Measurements from ENCODE around the gene SPP2.

Gene SPP2

GRCh38 chr2:234050455-234051135 lies at the start of gene SPP2:
TSS of gene SPP2 (plus strand) at chr2:234050702. CDS start at chr2:234050787, 85 bp downstream.
- Histone ChIP-seq H3K27me3 (ENCODE audit: low read depth) (no peaks in the 10 kb centered on the region), H3K36me3 (replicated peaks) (no peaks in the 10 kb centered on the region), H3K4me1 (no peaks in the 10 kb centered on the region), H3K4me3 (no peak within 1 kb of the TSS), H3K9me3 (no peaks in the 10 kb centered on the region)
- no peak for DNase-seq (ENCODE audit: low spot score in 2 of 2)
- in situ Hi-C loops (cut with MboI; ENCODE audit: low sequenced_read_pairs) = no loop called here

- in situ Hi-C loops (cut with MboI; ENCODE audit: low sequenced_read_pairs) = no loop called here
- peaks cover 14% of the 10 kb centered on the region for H3K27me3 ChIP-seq (ENCODE audit: low read depth)
- DNase-seq (ENCODE audit: low spot score in 2 of 2) = no peak
- no peaks in the 10 kb centered on the region; the same call in 1 of the 2 replicates for H3K9me3 ChIP-seq
- H3K36me3 ChIP-seq (replicated peaks) = no peaks in the 10 kb centered on the region
- no peak overlapping the region for H3K4me3 ChIP-seq
- H3K4me1 ChIP-seq = no peaks in the 10 kb centered on the region
These were observed 48.9 kb upstream of the SPP2 start for GRCh38 chr2:234001380-234002160.

GRCh38 chr2:234002281-234002680 lies 48.2 kb upstream of the SPP2 start:
- DNase-seq (ENCODE audit: low spot score in 2 of 2) = no peak
- Histone ChIP-seq H3K4me3 (no peak overlapping the region), H3K36me3 (replicated peaks) (no peaks in the 10 kb centered on the region), H3K4me1 (no peaks in the 10 kb centered on the region), H3K9me3 (no peaks in the 10 kb centered on the region; the same call in 1 of the 2 replicates), H3K27me3 (ENCODE audit: low read depth) (peaks cover 17% of the 10 kb centered on the region)
- in situ Hi-C loops (cut with MboI; ENCODE audit: low sequenced_read_pairs) = no loop called here

- Histone ChIP-seq H3K36me3 (replicated peaks) (no peaks in the 10 kb centered on the region), H3K27me3 (ENCODE audit: low read depth) (peaks cover 17% of the 10 kb centered on the region), H3K9me3 (no peaks in the 10 kb centered on the region; the same call in 1 of the 2 replicates), H3K4me1 (no peaks in the 10 kb centered on the region), H3K4me3 (no peak overlapping the region)
- in situ Hi-C loops (cut with MboI; ENCODE audit: low sequenced_read_pairs) = no loop called here
- DNase-seq (ENCODE audit: low spot score in 2 of 2) = no peak
These were observed 46.4 kb upstream of the SPP2 start for GRCh38 chr2:234003972-234004617.

GRCh38 chr2:234005126-234005525 lies 45.4 kb upstream of the SPP2 start:
- Histone ChIP-seq H3K27me3 (ENCODE audit: low read depth) (peaks cover 17% of the 10 kb centered on the region), H3K4me1 (no peaks in the 10 kb centered on the region), H3K4me3 (no peak overlapping the region), H3K36me3 (replicated peaks) (no peaks in the 10 kb centered on the region), H3K9me3 (no peaks in the 10 kb centered on the region; the same call in 1 of the 2 replicates)
- in situ Hi-C loops (cut with MboI; ENCODE audit: low sequenced_read_pairs) = no loop called here
- DNase-seq (ENCODE audit: low spot score in 2 of 2) = no peak

GRCh38 chr2:234006501-234006900 lies 44.0 kb upstream of the SPP2 start:
- no peaks in the 10 kb centered on the region; the same call in 1 of the 2 replicates for H3K9me3 ChIP-seq
- no peaks in the 10 kb centered on the region for H3K36me3 ChIP-seq (replicated peaks)
- no peaks in the 10 kb centered on the region for H3K4me1 ChIP-seq
- H3K4me3 ChIP-seq = no peak overlapping the region
- H3K27me3 ChIP-seq (ENCODE audit: low read depth) = peaks cover 17% of the 10 kb centered on the region
- no peak for DNase-seq (ENCODE audit: low spot score in 2 of 2)
- in situ Hi-C loops (cut with MboI; ENCODE audit: low sequenced_read_pairs) = no loop called here

GRCh38 chr2:234014427-234014826 lies 36.1 kb upstream of the SPP2 start:
- Histone ChIP-seq H3K4me3 (no peak overlapping the region), H3K9me3 (no peaks in the 10 kb centered on the region), H3K4me1 (no peaks in the 10 kb centered on the region), H3K27me3 (ENCODE audit: low read depth) (no peaks in the 10 kb centered on the region), H3K36me3 (replicated peaks) (no peaks in the 10 kb centered on the region)
- in situ Hi-C loops (cut with MboI; ENCODE audit: low sequenced_read_pairs) = no loop called here
- DNase-seq (ENCODE audit: low spot score in 2 of 2) = no peak

GRCh38 chr2:234015861-234016260 lies 34.6 kb upstream of the SPP2 start:
- no peaks in the 10 kb centered on the region for H3K27me3 ChIP-seq (ENCODE audit: low read depth)
- H3K9me3 ChIP-seq = no peaks in the 10 kb centered on the region
- in situ Hi-C loops (cut with MboI; ENCODE audit: low sequenced_read_pairs) = no loop called here
- no peaks in the 10 kb centered on the region for H3K4me1 ChIP-seq
- H3K4me3 ChIP-seq = no peak overlapping the region
- no peak for DNase-seq (ENCODE audit: low spot score in 2 of 2)
- no peaks in the 10 kb centered on the region for H3K36me3 ChIP-seq (replicated peaks)

GRCh38 chr2:234019896-234020295 lies 30.6 kb upstream of the SPP2 start:
- Histone ChIP-seq H3K4me1 (no peaks in the 10 kb centered on the region), H3K36me3 (replicated peaks) (no peaks in the 10 kb centered on the region), H3K9me3 (no peaks in the 10 kb centered on the region), H3K4me3 (no peak overlapping the region), H3K27me3 (ENCODE audit: low read depth) (no peaks in the 10 kb centered on the region)
- in situ Hi-C loops (cut with MboI; ENCODE audit: low sequenced_read_pairs) = no loop called here
- DNase-seq (ENCODE audit: low spot score in 2 of 2) = no peak

- Histone ChIP-seq H3K27me3 (ENCODE audit: low read depth) (no peaks in the 10 kb centered on the region), H3K4me3 (no peak overlapping the region), H3K4me1 (no peaks in the 10 kb centered on the region), H3K36me3 (replicated peaks) (no peaks in the 10 kb centered on the region), H3K9me3 (no peaks in the 10 kb centered on the region)
- no peak for DNase-seq (ENCODE audit: low spot score in 2 of 2)
- in situ Hi-C loops (cut with MboI; ENCODE audit: low sequenced_read_pairs) = no loop called here
These were observed 30.2 kb upstream of the SPP2 start for GRCh38 chr2:234020332-234020731.

GRCh38 chr2:234022424-234022823 lies 28.1 kb upstream of the SPP2 start:
- no peaks in the 10 kb centered on the region for H3K27me3 ChIP-seq (ENCODE audit: low read depth)
- H3K4me3 ChIP-seq = no peak overlapping the region
- in situ Hi-C loops (cut with MboI; ENCODE audit: low sequenced_read_pairs) = no loop called here
- H3K4me1 ChIP-seq = no peaks in the 10 kb centered on the region
- DNase-seq (ENCODE audit: low spot score in 2 of 2) = no peak
- no peaks in the 10 kb centered on the region for H3K36me3 ChIP-seq (replicated peaks)
- no peaks in the 10 kb centered on the region for H3K9me3 ChIP-seq

GRCh38 chr2:234024304-234024703 lies 26.2 kb upstream of the SPP2 start:
- in situ Hi-C loops (cut with MboI; ENCODE audit: low sequenced_read_pairs) = no loop called here
- no peaks in the 10 kb centered on the region for H3K9me3 ChIP-seq
- H3K27me3 ChIP-seq (ENCODE audit: low read depth) = no peaks in the 10 kb centered on the region
- DNase-seq (ENCODE audit: low spot score in 2 of 2) = no peak
- H3K4me1 ChIP-seq = no peaks in the 10 kb centered on the region
- H3K4me3 ChIP-seq = no peak overlapping the region
- H3K36me3 ChIP-seq (replicated peaks) = no peaks in the 10 kb centered on the region

GRCh38 chr2:234025466-234025865 lies 25.0 kb upstream of the SPP2 start:
- no peaks in the 10 kb centered on the region for H3K4me1 ChIP-seq
- in situ Hi-C loops (cut with MboI; ENCODE audit: low sequenced_read_pairs) = no loop called here
- no peaks in the 10 kb centered on the region for H3K36me3 ChIP-seq (replicated peaks)
- H3K4me3 ChIP-seq = no peak overlapping the region
- DNase-seq (ENCODE audit: low spot score in 2 of 2) = no peak
- H3K9me3 ChIP-seq = no peaks in the 10 kb centered on the region
- no peaks in the 10 kb centered on the region for H3K27me3 ChIP-seq (ENCODE audit: low read depth)

GRCh38 chr2:234025891-234026401 lies 24.6 kb upstream of the SPP2 start:
- H3K36me3 ChIP-seq (replicated peaks) = no peaks in the 10 kb centered on the region
- no peak overlapping the region for H3K4me3 ChIP-seq
- in situ Hi-C loops (cut with MboI; ENCODE audit: low sequenced_read_pairs) = no loop called here
- no peaks in the 10 kb centered on the region for H3K9me3 ChIP-seq
- H3K4me1 ChIP-seq = no peaks in the 10 kb centered on the region
- no peak for DNase-seq (ENCODE audit: low spot score in 2 of 2)
- H3K27me3 ChIP-seq (ENCODE audit: low read depth) = no peaks in the 10 kb centered on the region

Data from HAP-1 (cell line).